HUES64 (cell line): ENCODE data around the gene KRTAP9-9.
"Not testable (repeated sequence)": the region's sequence is repeated elsewhere in the genome, so short reads cannot be mapped to it uniquely, and the experiment has no call there.

ENCODE experiments used
- H3K27ac ChIP-seq: 2 replicates; pipeline ENCODE4 v1.7.0; 2013; ENCODE audit warnings: low read depth, low read length, inconsistent platforms
- H3K27me3 ChIP-seq: 2 replicates; pipeline ENCODE4 v1.6.1; 2013; ENCODE audit warnings: mild to moderate bottlenecking, low read length; ENCODE audit not compliant: insufficient read depth
- H3K36me3 ChIP-seq: 2 replicates; pipeline ENCODE4 v1.6.1; 2013; ENCODE audit warnings: mild to moderate bottlenecking, low read length; ENCODE audit not compliant: insufficient read depth
- H3K4me1 ChIP-seq: 2 replicates; pipeline ENCODE4 v1.6.1; 2013; ENCODE audit warnings: mild to moderate bottlenecking, low read length, moderate library complexity; ENCODE audit not compliant: insufficient read depth
- H3K4me3 ChIP-seq: 2 replicates; pipeline ENCODE4 v1.5.1; 2013; ENCODE audit warnings: mild to moderate bottlenecking, low read length, moderate library complexity
- H3K9ac ChIP-seq: 2 replicates; pipeline ENCODE4 v1.6.1; 2013; ENCODE audit warnings: mild to moderate bottlenecking, low read depth, low read length
- H3K9me3 ChIP-seq: 2 replicates; pipeline ENCODE4 v1.6.1; 2013; ENCODE audit warnings: low read depth, low read length; ENCODE audit not compliant: insufficient read depth
- WGBS: fragments of 150-250, 120-280 bp; methylation state at CpG from one replicate; pipeline ENCODE4 v1.1.7; 2013; ENCODE audit warnings: missing lambda C conversion rate; 5-methylcytosine and 5-hydroxymethylcytosine counted together

KRTAP9-9 gene

GRCh38 chr17:41267711-41268110, 12.5 kb downstream of the KRTAP9-9 start:
- Histone ChIP-seq H3K36me3 (no peaks in the 10 kb centered on the region), H3K9ac (no peak overlapping the region), H3K9me3 (no peaks in the 10 kb centered on the region), H3K4me1 (no peaks in the 10 kb centered on the region), H3K27ac (no peak overlapping the region), H3K4me3 (no peak overlapping the region), H3K27me3 (no peaks in the 10 kb centered on the region; the same call in 1 of the 2 replicates)
- WGBS: 88% methylated on average over 1 of the region's 3 CpGs

- not testable (repeated sequence) for H3K36me3 ChIP-seq, H3K4me3 ChIP-seq, H3K27me3 ChIP-seq, H3K9me3 ChIP-seq, H3K9ac ChIP-seq, H3K4me1 ChIP-seq, H3K27ac ChIP-seq
- WGBS: 64% methylated on average over 1 of the region's 1 CpG
Observed at GRCh38 chr17:41271323-41271722, 16.1 kb downstream of the KRTAP9-9 start.

- H3K4me3 ChIP-seq: no peak overlapping the region
- no peak overlapping the region for H3K9ac ChIP-seq
- H3K27me3 ChIP-seq: no peaks in the 10 kb centered on the region
- 84% methylated on average over 1 of the region's 1 CpG for WGBS
- H3K27ac ChIP-seq: no peak overlapping the region
- no peaks in the 10 kb centered on the region for H3K9me3 ChIP-seq
- no peaks in the 10 kb centered on the region for H3K4me1 ChIP-seq
- H3K36me3 ChIP-seq: no peaks in the 10 kb centered on the region
Observed at GRCh38 chr17:41271858-41272257, 16.7 kb downstream of the KRTAP9-9 start.

GRCh38 chr17:41275648-41276190, 20.5 kb downstream of the KRTAP9-9 start, which contains the start of gene KRTAP9-7:
Gene KRTAP9-7 (plus strand): TSS chr17:41275698. CDS start chr17:41275698, 0 bp downstream.
- H3K27ac ChIP-seq, H3K9ac ChIP-seq, H3K9me3 ChIP-seq, H3K36me3 ChIP-seq, H3K4me3 ChIP-seq, H3K27me3 ChIP-seq, H3K4me1 ChIP-seq: not testable (repeated sequence)
- 84% methylated on average over 3 of the region's 3 CpGs for WGBS

GRCh38 chr17:41278176-41278955, 23.2 kb downstream of the KRTAP9-9 start:
- WGBS: 89% methylated on average over 3 of the region's 3 CpGs
- H3K36me3 ChIP-seq: no peaks in the 10 kb centered on the region

GRCh38 chr17:41284043-41284442, 28.9 kb downstream of the KRTAP9-9 start:
- Histone ChIP-seq H3K36me3 (no peaks in the 10 kb centered on the region), H3K9ac (no peak overlapping the region), H3K4me1 (0 out of 2 replicates have a peak, but pooled peaks cover 9% of the 10 kb centered on the region), H3K27ac (no peak overlapping the region), H3K9me3 (no peaks in the 10 kb centered on the region), H3K27me3 (no peaks in the 10 kb centered on the region), H3K4me3 (no peak overlapping the region)
- 93% methylated on average over 2 of the region's 3 CpGs for WGBS

More at GRCh38 chr17:41278176-41278955, 23.2 kb downstream of the KRTAP9-9 start:
- no peaks in the 10 kb centered on the region for H3K9me3 ChIP-seq
- H3K4me3 ChIP-seq: no peak overlapping the region
- H3K27ac ChIP-seq: no peak overlapping the region
- H3K4me1 ChIP-seq: 0 out of 2 replicates have a peak, but pooled peaks cover under 1% of the 10 kb centered on the region
- H3K27me3 ChIP-seq: no peaks in the 10 kb centered on the region
- no peak overlapping the region for H3K9ac ChIP-seq

- Histone ChIP-seq H3K4me3 (no peak overlapping the region), H3K4me1 (0 out of 2 replicates have a peak, but pooled peaks cover 9% of the 10 kb centered on the region), H3K9me3 (no peaks in the 10 kb centered on the region), H3K27ac (no peak overlapping the region), H3K9ac (no peak overlapping the region), H3K27me3 (no peaks in the 10 kb centered on the region), H3K36me3 (no peaks in the 10 kb centered on the region)
- 71% methylated on average over 2 of the region's 2 CpGs for WGBS
Observed at GRCh38 chr17:41284546-41284945, 29.4 kb downstream of the KRTAP9-9 start.

GRCh38 chr17:41287050-41287449, 31.9 kb downstream of the KRTAP9-9 start:
- no peak overlapping the region for H3K4me3 ChIP-seq
- H3K36me3 ChIP-seq: no peaks in the 10 kb centered on the region
- H3K27ac ChIP-seq: no peak overlapping the region
- H3K9me3 ChIP-seq: no peaks in the 10 kb centered on the region
- H3K4me1 ChIP-seq: 0 out of 2 replicates have a peak, but pooled peaks cover 9% of the 10 kb centered on the region
- WGBS: 94% methylated on average over 3 of the region's 3 CpGs
- H3K9ac ChIP-seq: no peak overlapping the region
- no peaks in the 10 kb centered on the region for H3K27me3 ChIP-seq

GRCh38 chr17:41294016-41294415, 38.8 kb downstream of the KRTAP9-9 start:
- Histone ChIP-seq H3K9ac (no peak overlapping the region), H3K36me3 (no peaks in the 10 kb centered on the region), H3K27me3 (no peaks in the 10 kb centered on the region), H3K9me3 (no peaks in the 10 kb centered on the region), H3K4me1 (no peaks in the 10 kb centered on the region), H3K27ac (no peak overlapping the region), H3K4me3 (no peak overlapping the region)
- WGBS: 92% methylated on average over 1 of the region's 1 CpG

- H3K36me3 ChIP-seq: no peaks in the 10 kb centered on the region
- H3K9me3 ChIP-seq: no peaks in the 10 kb centered on the region
- no peak overlapping the region for H3K27ac ChIP-seq
- no peaks in the 10 kb centered on the region for H3K4me1 ChIP-seq
- no peak overlapping the region for H3K9ac ChIP-seq
- H3K27me3 ChIP-seq: no peaks in the 10 kb centered on the region
- WGBS: 92% methylated on average over 1 of the region's 1 CpG
- H3K4me3 ChIP-seq: no peak overlapping the region
Observed at GRCh38 chr17:41296846-41297245, 41.7 kb downstream of the KRTAP9-9 start.

- no peak overlapping the region for H3K9ac ChIP-seq
- H3K4me3 ChIP-seq: no peak overlapping the region
- WGBS: 86% methylated on average over 19 of the region's 20 CpGs
Observed at GRCh38 chr17:41298458-41299135, 43.4 kb downstream of the KRTAP9-9 start.

More at GRCh38 chr17:41298458-41299135, 43.4 kb downstream of the KRTAP9-9 start:
- Histone ChIP-seq H3K4me1 (no peaks in the 10 kb centered on the region), H3K36me3 (no peaks in the 10 kb centered on the region), H3K27me3 (no peaks in the 10 kb centered on the region), H3K27ac (no peak overlapping the region), H3K9me3 (no peaks in the 10 kb centered on the region)
